GM12892 (cell line): Measurements from ENCODE around the gene IGDCC3.

Experiments
- POLR2A ChIP-seq: IDR thresholded peaks from 2 replicates; pipeline ENCODE4 v1.6.1; 2011; ENCODE audit warnings: low read depth, low read length, control low read depth
- POLR2AphosphoS5 ChIP-seq: IDR thresholded peaks from 2 replicates; pipeline ENCODE4 v1.6.1; 2011; ENCODE audit warnings: low read depth, low read length, control low read depth
- TAF1 ChIP-seq: IDR thresholded peaks from 2 replicates; pipeline ENCODE4 v1.6.1; 2011; ENCODE audit warnings: low read depth, mild to moderate bottlenecking, control low read depth, low read length, borderline replicate concordance

DNA sequence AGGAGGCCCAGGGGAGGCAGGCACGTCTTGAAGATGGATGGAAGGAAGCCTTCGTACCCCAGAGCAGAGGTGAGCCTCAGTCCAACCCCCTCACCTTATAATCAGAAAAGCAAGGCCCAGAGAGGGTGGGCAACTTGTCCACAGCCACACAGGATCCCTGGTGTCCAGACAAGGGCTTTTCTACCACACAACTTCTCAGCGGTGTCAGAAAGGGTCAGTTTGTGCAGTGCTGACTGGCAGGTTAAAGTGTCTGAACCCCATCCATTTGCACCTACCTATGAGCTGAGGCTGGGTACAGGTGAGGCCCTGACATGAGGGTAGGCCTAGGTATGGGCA is 8.6 kb downstream of the IGDCC3 start:
- no peak for TF ChIP-seq TAF1
- no peak for TF ChIP-seq POLR2AphosphoS5
- no peak for TF ChIP-seq POLR2A
